Measurements from ENCODE around the gene NPIPA3. TPM values are rescaled to one million over a fixed set of nuclear protein-coding genes. Genes with fewer than 3 reads are reported as not detected.
"Not testable (repeated sequence)": the region's sequence is repeated elsewhere in the genome, so short reads cannot be mapped to it uniquely, and the experiment has no call there.

NPIPA3 gene
- total RNA-seq, 1 donor from 2014 or later, result 0.78 TPM

- DNase-seq (ENCODE audit: low read depth), result not testable (repeated sequence)
Measured at GRCh38 chr16:14742273-14743128, 39.3 kb downstream of the NPIPA3 start, which contains the start of gene NPIPA2. Gene NPIPA2, plus strand, starts transcription at chr16:14742533. Its CDS starts 5,533 bp downstream, at chr16:14748066.

GRCh38 chr16:14773654-14774053 lies 70.4 kb downstream of the NPIPA3 start:
- not testable (repeated sequence) for DNase-seq (ENCODE audit: low read depth)

- DNase-seq (ENCODE audit: low read depth), result not testable (repeated sequence)
Measured at GRCh38 chr16:14775624-14776023, 72.4 kb downstream of the NPIPA3 start.

Other genes with a start within 250 kb of the NPIPA3 start
- gene PARN, start 73.2 kb upstream of the NPIPA3 start, total RNA-seq, result 30.0 and 33.3 TPM in 2 replicates
- 47.6 and 72.3 TPM in 2 replicates for gene BFAR, start 70.5 kb upstream of the NPIPA3 start, total RNA-seq
- not detected in 2 replicates for gene PLA2G10, start 9.1 kb upstream of the NPIPA3 start, total RNA-seq
- gene NPIPA2, start 39.1 kb downstream of the NPIPA3 start, total RNA-seq, result 0.67 TPM in 1 of 2 replicates, not detected in the other
- gene NOMO1, start 130.3 kb downstream of the NPIPA3 start, total RNA-seq, result 87.8 and 89.9 TPM in 2 replicates
- gene NPIPA1, start 234.0 kb downstream of the NPIPA3 start, total RNA-seq, result 73.0 and 74.4 TPM in 2 replicates

Data from myocyte (in vitro differentiated cells).